Stimulated activated CD8-positive, alpha-beta memory T cell treated with anti-CD3 and anti-CD28 coated beads, Interleukin-7, amount 100 ng/mL, for 24 hours (primary cell): ENCODE data around the gene KDM4F.

Experiments
- DNase-seq: peaks from one replicate; pipeline ENCODE4 v3.0.0-alpha.2; 2020; ENCODE audit warnings: low read depth

KDM4F gene

DNA sequence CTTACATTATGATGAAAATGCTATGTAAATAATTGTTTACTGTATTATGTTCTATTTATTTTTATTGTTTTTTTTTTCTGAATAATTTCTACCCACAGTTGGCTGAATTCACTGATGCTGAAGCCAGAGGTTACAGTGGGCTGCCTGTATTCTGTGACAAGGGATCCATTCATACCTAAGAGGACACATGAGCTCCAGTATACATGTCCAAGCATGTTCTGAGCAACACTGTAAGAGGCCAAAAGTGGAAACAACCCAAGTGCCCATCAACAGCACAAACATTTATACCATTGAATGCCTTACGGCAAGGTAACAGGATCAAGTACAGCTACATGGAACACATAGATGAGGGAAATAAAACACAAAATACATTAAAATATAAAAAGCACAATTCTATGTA, 16.1 kb downstream of the KDM4F start:
- DNase-seq: no peak

DNA sequence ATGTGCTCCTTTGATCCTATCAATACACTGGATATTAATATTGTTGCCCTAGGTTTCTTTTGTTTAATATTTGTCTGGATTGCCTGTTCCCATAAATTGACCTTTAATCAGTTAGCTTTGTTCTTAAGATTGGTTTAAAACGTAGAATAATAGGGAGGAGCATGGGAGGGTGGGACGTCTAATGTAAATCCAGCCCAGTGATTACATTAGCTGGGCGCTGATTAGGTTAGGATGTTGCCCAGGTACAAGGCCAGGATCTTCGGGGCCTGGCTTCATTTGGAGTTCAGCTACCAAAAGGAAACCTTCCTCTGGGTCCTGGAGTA, 17.5 kb downstream of the KDM4F start, which contains the start of gene SRSF8:
Gene SRSF8 (plus strand): TSS at position 204 of the 323 bp plus-strand sequence. CDS start 308 bp downstream, outside the sequence.
- DNase-seq: no peak

DNA sequence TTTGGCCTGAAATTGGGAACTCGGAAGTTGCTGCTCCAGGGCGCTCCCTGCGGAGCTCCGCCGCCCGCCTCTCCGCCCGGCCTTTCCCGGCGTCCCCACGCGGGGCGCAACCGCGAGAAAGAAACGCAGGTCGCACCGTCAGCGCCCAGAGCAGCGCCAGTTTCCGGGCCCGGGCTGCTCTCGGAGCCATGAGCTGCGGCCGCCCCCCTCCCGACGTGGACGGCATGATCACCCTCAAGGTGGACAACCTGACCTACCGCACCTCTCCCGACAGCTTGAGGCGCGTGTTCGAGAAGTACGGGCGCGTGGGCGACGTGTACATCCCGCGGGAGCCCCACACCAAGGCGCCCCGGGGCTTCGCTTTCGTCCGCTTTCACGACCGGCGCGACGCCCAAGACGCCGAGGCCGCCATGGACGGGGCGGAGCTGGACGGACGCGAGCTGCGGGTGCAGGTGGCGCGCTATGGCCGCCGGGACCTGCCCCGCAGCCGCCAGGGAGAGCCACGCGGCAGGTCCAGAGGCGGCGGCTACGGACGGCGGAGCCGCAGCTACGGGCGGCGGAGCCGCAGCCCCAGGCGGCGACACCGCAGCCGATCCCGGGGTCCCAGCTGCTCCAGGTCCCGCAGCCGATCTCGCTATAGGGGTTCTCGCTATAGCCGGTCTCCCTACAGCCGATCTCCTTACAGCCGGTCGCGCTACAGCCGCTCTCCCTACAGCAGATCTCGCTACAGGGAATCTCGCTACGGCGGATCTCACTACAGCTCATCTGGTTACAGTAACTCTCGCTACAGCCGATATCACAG, 18.0 kb downstream of the KDM4F start:
- DNase-seq: peak; percentile 51

DNA sequence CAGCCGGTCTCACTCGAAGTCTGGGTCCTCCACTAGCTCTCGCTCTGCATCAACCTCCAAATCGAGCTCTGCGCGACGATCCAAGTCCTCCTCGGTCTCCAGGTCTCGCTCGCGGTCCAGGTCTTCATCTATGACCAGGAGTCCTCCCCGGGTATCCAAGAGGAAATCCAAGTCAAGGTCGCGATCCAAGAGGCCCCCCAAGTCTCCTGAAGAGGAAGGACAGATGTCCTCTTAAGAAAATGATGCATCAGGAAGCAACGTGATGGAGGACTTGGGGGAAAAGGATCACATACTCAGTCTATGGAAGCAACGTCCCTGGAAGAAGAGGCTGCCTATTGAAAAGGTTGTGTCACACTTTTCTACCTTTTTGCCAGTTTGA, 18.6 kb downstream of the KDM4F start:
- DNase-seq: no peak

DNA sequence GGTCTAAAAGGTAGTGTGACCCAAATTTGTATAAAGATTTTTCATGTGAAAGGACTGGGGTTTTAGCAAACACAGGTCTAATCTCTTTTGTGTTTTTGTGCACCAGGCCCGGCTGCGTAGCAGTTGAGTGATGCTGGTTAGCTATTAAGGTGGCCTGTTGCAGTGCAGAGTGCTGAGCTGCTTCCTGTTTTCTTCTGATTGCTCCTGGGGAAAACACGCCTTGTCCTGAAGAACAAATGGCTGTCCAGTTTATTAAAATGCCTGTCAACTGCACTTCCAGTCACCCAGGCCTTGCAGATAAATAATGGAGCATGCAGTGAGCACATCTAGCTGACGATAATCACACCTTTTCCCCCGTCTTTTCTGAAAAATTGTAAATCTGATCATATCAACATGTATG, 19.3 kb downstream of the KDM4F start:
- peak; percentile 41 for DNase-seq

DNA sequence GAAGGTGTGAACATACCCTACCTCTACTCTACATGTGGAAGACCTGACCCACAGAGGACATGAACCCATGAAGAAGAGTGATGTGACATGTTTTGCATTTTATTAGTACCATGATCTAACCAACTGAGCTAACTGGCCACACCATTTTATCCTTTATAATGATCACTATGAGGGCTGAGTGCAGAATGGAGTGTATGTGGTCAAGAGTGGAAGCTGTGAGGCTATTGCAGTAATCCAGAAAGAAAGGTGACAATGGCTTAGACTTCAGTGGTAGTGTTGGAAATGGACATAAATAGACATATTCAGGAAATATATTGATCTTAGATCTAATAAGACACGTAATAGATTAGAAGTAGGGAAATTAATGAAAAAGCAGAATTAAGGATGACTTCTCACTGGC, 21.2 kb downstream of the KDM4F start:
- DNase-seq: no peak

DNA sequence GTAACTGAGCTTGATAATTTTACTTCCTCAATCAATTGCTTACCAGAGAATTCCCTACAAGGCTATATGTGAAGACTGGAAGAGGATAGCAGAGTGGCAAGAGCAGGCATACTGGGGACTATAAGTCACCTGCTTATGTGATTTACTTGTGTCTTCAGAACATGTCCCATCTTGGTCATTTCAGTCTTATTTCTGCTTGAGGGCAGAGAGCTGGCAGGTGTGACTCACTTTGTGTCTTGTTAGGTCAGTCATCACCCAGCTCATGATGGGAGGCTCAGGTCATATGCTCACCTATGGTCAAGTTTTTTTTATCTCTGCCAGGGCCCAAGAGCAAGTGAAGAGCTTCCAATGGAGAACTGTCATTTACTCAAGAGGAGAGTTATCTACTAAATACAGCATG, 23.7 kb downstream of the KDM4F start:
- no peak for DNase-seq

DNA sequence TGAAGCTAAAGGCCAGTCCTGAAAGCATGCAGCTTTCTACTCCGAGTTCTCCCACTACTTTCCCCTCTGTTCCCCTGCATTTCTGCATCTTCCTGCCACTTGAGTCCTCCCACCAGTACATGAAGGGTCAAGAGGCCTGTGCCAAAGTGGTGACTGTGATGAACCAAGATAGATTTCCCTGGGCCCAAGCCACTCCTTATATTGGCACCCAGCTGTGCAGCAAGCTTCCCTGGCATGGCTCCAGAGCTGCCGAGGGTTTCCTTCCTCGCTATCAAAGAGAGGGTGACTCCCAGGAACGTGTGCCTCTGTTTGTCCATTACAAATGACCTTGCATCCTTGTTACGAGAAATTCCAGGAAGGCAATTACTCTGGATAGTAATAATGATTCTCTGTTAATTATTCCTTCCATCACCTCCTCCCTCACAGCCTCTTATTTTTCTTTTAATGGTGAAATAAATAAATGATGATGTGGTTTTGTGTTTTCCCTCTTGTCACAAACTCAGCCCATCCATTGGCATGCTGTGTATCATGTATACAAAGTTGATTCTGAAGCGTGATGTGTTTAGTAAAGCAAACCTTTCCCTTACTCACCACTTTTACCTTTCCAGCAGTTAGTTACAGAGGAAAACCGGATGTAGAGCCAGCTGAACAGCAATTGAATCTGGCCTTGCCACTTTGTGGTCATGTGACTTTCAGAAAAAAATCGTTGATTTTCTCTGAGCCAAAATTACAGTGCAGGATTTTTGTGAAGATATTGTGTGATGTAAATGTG, 25.8 kb downstream of the KDM4F start:
- no peak for DNase-seq

DNA sequence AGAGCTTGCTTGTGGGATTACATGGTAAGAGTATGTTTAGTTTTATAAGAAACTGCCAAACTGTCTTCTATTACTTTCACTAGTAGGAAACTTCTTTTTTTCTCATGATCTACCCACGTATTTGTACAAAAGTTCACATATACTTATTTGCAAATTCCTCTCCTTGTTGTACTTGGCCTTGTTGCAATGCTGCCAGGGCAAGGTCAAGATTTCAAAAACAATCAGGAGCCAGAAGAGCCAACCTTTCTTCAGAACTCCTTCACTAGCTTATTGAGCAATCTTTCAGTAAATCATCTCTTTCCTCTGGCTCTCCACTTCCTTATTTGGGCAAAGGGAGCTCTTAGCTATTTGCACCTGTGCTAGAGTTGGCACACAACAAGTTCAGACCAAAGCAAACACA, 27.2 kb downstream of the KDM4F start:
- DNase-seq: no peak

DNA sequence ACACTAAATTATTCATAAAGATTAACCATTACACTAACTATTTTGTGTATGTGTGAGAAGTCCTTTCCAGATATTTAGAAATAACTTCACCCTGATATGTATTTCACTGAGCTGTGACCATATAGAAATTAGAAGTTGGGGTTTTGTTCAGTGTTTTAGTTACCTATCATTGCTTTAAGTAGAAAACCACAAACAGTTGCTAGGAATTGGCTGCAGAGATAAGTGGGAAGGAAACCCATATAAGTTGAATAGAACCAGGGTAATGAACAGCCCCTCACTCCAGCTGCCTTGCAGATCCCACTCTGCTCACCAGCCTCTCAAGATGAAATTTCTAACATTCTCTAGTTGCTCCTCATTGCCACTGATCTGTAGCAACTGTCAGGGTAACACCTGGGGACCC, 27.8 kb downstream of the KDM4F start:
- no peak for DNase-seq

DNA sequence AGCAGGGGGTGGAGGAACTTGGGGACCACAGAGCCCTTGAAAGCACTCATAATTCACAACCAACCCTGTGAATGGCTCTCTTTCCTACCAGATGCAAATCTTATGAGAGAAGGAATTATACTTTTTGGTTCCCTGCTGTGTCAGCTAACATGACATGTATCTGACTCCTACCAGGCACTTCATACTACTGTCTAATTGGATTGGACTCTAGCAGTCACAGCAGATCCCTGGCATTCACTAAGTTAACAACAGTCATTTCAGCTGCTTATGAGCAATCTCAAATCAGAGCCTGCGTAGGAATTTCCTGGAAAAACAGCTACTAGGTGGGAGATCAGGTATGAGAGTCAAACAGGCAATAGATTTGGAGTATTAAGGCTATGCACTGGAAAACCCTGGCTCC, 29.3 kb downstream of the KDM4F start:
- no peak for DNase-seq

DNA sequence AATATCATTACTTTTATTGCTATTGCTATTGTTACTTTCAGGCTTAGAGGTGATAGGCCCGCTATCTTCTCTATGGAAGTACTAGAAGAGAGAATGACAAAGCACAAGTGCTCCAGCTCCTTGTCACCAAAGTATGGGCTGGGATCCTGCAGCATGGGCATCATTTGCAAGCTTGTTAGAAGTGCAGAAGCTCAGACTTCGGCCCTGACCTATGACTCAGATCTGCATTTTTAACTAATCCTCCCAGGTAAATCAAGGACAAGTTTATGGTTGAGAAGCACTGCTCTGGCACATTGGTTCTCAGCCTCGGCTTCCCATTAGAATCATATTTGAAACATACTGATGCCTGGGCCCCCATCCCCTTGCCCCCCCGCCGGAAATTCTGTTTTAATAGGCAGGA, 31.8 kb downstream of the KDM4F start:
- no peak for DNase-seq

DNA sequence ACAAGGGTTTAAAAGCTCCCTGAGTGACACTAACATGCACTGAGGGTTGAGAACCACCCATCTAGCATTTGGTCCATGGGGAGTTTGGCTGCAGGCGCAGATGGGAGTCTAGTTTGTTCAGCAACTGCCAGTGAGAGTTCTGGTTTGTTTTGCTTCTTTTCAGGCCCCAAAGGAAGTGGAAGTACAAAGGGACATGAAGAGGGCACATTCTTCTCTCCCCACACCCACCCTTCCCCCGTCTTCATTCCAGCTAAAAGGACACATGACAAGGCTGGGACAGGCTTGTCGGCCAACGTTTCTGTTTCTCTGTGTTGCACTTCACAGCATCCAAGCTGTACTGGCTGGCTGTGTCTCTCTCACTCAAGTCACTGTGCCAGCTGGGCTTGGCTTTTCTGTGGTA, 32.2 kb downstream of the KDM4F start:
- DNase-seq: no peak

DNA sequence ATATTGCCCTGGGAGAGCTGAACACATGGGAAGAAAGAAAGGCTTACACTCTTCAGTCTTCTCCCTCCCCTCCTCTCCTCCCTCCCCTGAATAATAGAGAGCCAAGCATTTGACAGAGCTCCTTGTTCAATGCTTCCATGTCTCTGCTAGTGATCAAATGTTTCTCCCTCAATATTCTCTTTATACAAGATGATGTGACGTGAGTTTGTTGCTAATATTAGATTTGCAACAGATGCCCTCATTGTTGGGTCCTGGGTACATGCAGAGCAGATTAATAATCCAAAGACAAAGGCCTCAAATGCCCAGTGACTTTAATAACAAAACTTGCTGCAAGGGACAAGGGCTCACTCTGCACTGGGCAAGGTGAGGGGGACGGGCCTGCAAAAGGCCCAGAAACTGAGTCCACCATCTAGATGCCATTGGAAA, 33.4 kb downstream of the KDM4F start:
- no peak for DNase-seq

DNA sequence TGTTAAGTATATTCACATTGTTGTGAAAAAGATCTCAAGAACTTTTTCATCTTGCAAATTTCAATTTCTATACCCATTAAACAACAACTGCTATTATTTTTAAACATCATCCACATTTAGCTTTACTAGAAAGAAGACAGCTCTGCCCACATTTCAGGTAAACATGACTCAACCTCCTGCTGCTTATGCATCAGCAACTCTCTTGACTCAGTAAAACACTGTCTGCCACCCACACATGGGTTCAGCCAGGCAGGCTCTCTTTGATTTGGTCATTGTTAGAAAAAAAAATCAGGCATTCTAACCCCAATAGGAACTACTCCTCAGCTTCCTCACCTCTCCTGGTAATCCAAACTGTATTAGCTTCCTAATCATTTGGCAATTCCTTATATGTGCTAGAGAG, 35.3 kb downstream of the KDM4F start:
- DNase-seq: no peak

DNA sequence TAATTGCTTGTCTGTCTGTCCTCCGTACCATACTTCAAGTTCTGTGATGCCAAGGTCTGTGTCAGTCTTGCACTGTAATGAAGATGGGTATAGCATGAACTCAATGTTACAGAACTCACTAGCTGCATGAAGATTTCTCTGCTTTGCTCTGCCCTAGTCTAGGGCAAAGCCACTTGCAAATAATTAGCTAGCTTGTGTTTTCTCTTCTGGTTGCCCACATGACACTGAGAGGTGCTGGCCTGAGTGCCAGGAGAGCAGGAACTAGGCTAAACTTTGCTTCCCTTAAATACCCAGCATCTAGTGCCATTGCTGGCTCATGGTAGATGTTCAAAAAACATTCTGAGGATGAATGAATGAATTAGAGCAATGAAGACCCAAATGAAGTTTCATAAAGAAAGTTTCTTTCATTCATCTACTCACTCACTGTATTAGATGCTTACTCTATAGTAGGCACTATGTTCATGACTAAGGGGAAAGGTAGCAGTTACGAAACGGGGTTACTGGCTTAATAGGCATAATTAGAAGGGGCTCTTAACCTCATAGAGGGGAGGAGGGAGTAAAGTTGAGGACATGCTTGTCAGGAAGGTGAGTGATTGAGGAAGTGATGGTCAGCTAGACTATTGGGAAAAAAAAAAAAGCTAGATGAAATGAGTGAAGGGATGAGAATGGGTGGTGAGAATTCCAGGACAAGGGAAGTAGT, 36.0 kb downstream of the KDM4F start:
- no peak for DNase-seq

DNA sequence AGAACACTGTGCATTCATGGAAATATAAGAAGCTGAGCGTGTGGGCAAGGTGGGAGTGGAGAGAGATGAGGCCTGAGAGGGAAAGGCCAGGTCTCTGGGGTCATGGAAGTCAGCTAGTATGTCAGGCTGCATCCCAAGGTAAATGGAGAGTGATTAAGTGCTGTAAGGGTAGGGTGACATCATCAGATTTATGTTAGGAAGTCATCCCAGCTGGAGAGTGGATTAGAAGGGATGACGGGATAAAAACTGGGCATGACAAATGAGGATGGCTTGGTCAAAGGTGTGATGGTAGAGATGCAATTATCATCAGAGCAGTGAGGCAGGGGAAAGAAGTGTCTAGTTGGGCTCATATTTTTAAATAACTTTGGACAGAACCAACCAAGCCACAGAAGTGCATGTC, 36.9 kb downstream of the KDM4F start:
- DNase-seq: no peak

DNA sequence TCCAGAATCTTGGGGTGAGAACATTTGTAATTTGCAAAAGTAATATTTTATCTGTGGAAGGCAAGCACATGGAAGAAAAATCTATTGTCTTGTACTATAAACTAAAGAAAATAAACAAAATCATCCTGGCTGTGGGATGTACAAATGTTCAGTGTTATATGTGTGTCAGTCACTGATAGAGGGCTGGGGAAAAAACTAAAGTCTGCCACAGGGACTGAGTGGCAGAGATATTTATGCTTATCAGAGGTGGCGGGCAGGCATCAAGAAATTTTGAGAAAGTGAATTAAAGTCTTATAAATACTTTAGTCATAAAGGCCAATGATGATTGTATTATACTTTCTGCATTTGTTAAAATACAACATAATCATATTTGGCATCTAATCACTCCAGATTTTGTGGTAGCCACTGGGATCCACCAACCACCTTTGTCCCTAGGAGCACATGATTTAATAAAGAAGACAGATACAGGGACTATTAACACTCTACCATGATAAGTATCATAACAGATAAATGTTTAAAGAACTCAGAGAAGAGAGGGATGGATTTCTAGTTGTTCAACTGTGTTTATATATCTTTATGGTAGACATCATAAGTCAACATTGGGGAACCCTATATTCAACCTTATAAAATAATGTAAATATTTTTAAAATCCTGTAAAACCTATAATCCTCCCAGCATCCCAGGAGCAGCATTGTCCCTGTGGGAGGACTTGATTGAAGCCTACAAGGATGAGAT, 37.8 kb downstream of the KDM4F start:
- DNase-seq: no peak

DNA sequence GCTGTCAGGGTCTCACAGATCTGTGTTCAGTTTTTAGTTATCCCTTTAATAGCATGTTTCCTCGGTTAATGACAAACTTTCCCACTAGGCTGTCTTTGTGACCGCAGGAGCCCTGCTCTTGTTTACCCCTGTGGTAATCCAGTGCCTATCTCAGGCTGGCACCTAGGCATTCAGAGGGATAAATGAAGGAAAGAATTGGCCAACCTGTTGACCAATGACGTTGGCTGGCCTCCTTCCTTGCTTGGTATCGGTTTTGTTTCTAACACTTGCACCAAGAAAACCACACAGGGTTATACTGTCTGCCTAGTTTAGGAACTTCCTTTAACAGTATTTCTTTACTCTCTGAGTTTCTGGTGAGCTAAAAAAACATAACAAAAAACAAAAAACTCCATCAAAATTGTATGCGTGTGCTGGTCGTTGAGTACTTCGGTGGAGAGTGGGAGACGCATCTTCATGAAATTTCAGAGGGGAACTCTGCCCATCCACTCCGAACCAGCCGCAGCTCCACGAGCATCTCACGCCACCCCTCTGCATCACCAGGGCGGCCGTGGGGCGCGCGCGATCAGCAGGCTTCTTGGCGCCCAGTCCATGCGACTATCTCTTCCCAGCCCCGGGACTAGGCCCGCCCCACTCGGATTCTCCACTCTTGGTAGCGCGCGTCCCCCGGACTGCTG, 39.9 kb downstream of the KDM4F start:
- DNase-seq: no peak

DNA sequence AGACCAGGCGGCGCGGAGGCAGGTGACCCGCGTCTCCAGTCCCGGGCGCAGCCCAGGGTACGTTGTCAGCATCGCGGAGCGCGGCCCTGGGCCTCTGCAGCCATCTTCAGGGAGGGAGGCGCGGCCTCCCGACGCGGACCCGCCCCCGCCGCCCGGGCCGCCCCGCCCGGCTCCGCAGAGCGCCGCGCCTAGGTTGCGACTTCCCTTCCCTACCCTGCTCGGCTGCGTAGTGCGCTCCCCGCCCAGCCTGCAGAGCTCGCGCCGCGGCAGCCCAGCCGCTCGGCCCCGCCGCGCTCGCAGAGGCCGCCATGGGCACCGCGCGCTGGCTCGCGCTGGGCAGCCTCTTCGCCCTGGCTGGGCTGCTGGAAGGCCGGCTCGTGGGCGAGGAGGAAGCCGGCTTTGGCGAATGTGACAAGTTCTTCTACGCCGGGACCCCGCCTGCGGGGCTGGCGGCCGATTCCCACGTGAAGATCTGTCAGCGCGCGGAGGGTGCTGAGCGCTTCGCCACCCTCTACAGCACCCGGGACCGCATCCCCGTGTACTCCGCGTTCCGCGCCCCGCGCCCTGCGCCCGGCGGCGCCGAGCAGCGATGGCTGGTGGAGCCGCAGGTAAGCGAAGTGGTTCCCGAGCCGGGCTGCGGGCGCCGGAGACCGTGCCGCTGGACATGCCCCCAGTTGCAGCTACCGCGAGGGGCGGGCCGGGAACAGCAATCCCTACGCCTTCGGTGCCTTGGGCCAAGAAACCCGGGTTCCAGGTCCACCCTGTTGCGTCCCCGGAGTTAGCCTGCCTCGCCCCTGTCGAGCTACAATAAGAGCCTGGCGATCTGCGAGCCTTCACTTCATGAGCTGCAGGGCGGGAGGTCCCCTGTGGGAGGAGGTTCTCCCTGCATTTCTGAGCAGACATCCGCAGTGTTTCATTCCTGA, 40.7 kb downstream of the KDM4F start, which contains the start of gene ENDOD1:
Gene ENDOD1 (plus strand): TSS at position 227 of the 923 bp plus-strand sequence. CDS start 82 bp downstream, at position 309.
- peak; percentile 58 for DNase-seq
